ENCODE results near the gene PCGF1. TPM values are rescaled to one million over a fixed set of nuclear protein-coding genes. Genes with fewer than 3 reads are reported as not detected.

Gene PCGF1
- total and polyA plus RNA-seq, 2 of the 8 experiments (the other 6 are each of a cell fraction or from before 2014, with no cell fraction given) = 10.0 to 23.7 TPM

DNA sequence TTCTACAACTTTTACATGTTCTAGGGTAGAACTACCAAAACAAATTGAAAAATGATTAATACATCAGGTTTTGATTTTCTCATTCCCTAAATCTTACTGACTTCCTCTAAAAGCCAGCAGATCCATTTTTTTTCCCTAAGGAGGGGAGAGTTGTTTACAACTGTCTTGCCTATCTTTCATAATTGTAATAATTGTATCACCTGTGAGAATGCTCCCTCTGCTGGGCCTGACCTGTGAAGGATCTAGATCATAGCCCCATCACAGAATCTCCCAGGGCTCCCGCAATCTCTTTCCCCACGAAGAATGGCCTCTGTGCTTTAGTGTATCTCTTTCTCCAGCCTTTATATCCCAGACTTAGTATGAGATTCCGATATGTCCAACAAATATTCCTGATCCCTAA lies 37.1 kb upstream of the PCGF1 start:
- no peak overlapping the region for H2BK12ac ChIP-seq (ENCODE audit: low read depth, low read length)
- no peak overlapping the region for H2BK15ac ChIP-seq (ENCODE audit: low read length)
- no peak overlapping the region for H3K27ac ChIP-seq (ENCODE audit: low read depth, low read length)
- no peak overlapping the region for H4K91ac ChIP-seq (replicated peaks; ENCODE audit: insufficient read length, low read length)
- H2AK5ac ChIP-seq (ENCODE audit: low read depth, low read length) = no peak overlapping the region
- peaks cover 9% of the 10 kb centered on the region for H3K23me2 ChIP-seq (ENCODE audit: low read depth, low read length)
- no peak overlapping the region for H2AFZ ChIP-seq (ENCODE audit: low read length)
- no peak overlapping the region for H3K9ac ChIP-seq (replicated peaks in 1 of 4; ENCODE audit: extremely low read depth in 1 of 4, low read depth in 3 of 4, low read length in 3 of 4)
- no peak overlapping the region for H2BK20ac ChIP-seq (ENCODE audit: low read length)
- H4K20me1 ChIP-seq (replicated peaks in 1 of 2; ENCODE audit: control insufficient read depth in 1 of 2, insufficient read depth in 2 of 2, low read length in 2 of 2) = peaks cover 3 to 4% of the 10 kb centered on the region in 2 experiments
- DNase-seq (ENCODE audit: low read depth in 1 of 2, low spot score in 2 of 2) (no peak), FAIRE-seq (no peak)
- H3K4me2 ChIP-seq (ENCODE audit: insufficient read depth in 1 of 2, low read depth in 2 of 2, low read length in 2 of 2) = no peak overlapping the region
- no peaks in the 10 kb centered on the region for H3K9me3 ChIP-seq (ENCODE audit: insufficient read depth in 2 of 2, low read depth in 1 of 2, low read length in 1 of 2)
- CTCF ChIA-PET (ENCODE audit: partially characterized antibody) = interaction anchor here (0.6 to 1.6 kb wide), 6 partner anchors 11 to 815 kb away, joined by 3 to 7 read pairs (median 3); no protein-coding TSS in a partner anchor
- H3K4me1 ChIP-seq (replicated peaks in 1 of 4; ENCODE audit: control insufficient read depth in 3 of 4, insufficient read depth in 4 of 4, low read length in 3 of 4) = peaks cover 0 to 6% (median 2%) of the 10 kb centered on the region in 4 experiments; a peak in 4 of 7 replicates
- no peaks in the 10 kb centered on the region for H3K79me2 ChIP-seq (ENCODE audit: control insufficient read depth in 1 of 2, insufficient read depth in 2 of 2, low read length in 2 of 2)
- no peaks in the 10 kb centered on the region for H3K36me3 ChIP-seq (ENCODE audit: control insufficient read depth in 2 of 4, insufficient read depth in 4 of 4, low read length in 3 of 4)
- H3K23ac ChIP-seq (ENCODE audit: insufficient read length) = no peak overlapping the region
- no peak overlapping the region for H2BK5ac ChIP-seq (ENCODE audit: low read depth, low read length)
- H4K5ac ChIP-seq (ENCODE audit: insufficient read length, low read depth, low read length) = no peak overlapping the region
- 75% methylated on average over 3 of the region's 3 CpGs; no CpG with 5 or more reads in 1 of the 2 experiments for WGBS, 2 experiments (ENCODE audit: extremely low coverage in 1 of 2, insufficient coverage in 1 of 2, insufficient read length in 1 of 2, insufficient replicate concordance in 2 of 2, low coverage in 1 of 2, low lambda C conversion rate in 2 of 2, missing lambda C conversion rate in 1 of 2)
- H3K56ac ChIP-seq (replicated peaks; ENCODE audit: insufficient read length, low read depth, low read length) = no peak overlapping the region
- POLR2A ChIA-PET (ENCODE audit: partially characterized antibody) = interaction anchor here (5.2 kb wide), 1 partner anchor 14 kb away, joined by 39 read pairs; the partner anchor contains the start of genes AUP1 and HTRA2
- H3K4ac ChIP-seq (replicated peaks; ENCODE audit: insufficient read length, low read depth, low read length) = no peak overlapping the region
- H2BK120ac ChIP-seq (replicated peaks; ENCODE audit: low read depth, low read length) = no peak overlapping the region
- no peak overlapping the region for H3K14ac ChIP-seq (ENCODE audit: insufficient read length)
- no peaks in the 10 kb centered on the region for H3K79me1 ChIP-seq (ENCODE audit: low read depth, low read length)
- H4K8ac ChIP-seq (ENCODE audit: extremely low read depth, insufficient read depth, low read length) = no peak overlapping the region
- TF ChIP-seq FOSL1 (IDR thresholded peaks at IDR 0.05; ENCODE audit: insufficient read depth, low read depth, low read length) = no peak
- TF ChIP-seq CBX5 (IDR thresholded peaks at IDR 0.05; ENCODE audit: low read depth, low read length) = no peak
- no peak for TF ChIP-seq JUND (IDR thresholded peaks at IDR 0.05; ENCODE audit: low read length)
- no peak for TF ChIP-seq ASH2L (IDR thresholded peaks at IDR 0.05; ENCODE audit: low read length)
- no peak for TF ChIP-seq GTF2F1 (IDR thresholded peaks at IDR 0.05; ENCODE audit: borderline replicate concordance, low read depth, low read length)
- no peak for TF ChIP-seq RXRA (IDR thresholded peaks at IDR 0.05; ENCODE audit: insufficient read depth, low read depth, low read length)
- no peak for TF ChIP-seq HDAC2 (IDR thresholded peaks at IDR 0.05; ENCODE audit: borderline replicate concordance in 1 of 2, low read depth in 2 of 2, low read length in 2 of 2)
- H3K18ac ChIP-seq (ENCODE audit: extremely low read depth, low read length) = no peak overlapping the region
- H3K4me3 ChIP-seq (ENCODE audit: extremely low read depth in 1 of 4, insufficient read depth in 2 of 4, low read depth in 3 of 4, low read length in 4 of 4) = no peak overlapping the region
- H3K27me3 ChIP-seq (replicated peaks in 1 of 4; ENCODE audit: control insufficient read depth in 3 of 4, extremely low read depth in 1 of 4, insufficient read depth in 3 of 4, low read length in 3 of 4) = peaks cover 0 to 26% (median 11%) of the 10 kb centered on the region in 4 experiments; a peak in 6 of 7 replicates
